ENCODE measurements around the gene KCND3. TPM values are rescaled to one million over a fixed set of nuclear protein-coding genes. Genes with fewer than 3 reads are reported as not detected.

The KCND3 gene
- total RNA-seq, 2 experiments from 2014 or later: not detected

- Mint-ChIP-seq H3K9me3 (no peaks in the 10 kb centered on the region), H3K4me3 (no peak overlapping the region), H3K27ac (no peak overlapping the region), H3K27me3 (peaks cover 48% of the 10 kb centered on the region), H3K4me1 (no peaks in the 10 kb centered on the region), H3K36me3 (no peaks in the 10 kb centered on the region)
- DNase-seq: no peak
Observed at GRCh38 chr1:111976842-111977241, 12.6 kb downstream of the KCND3 start.

GRCh38 chr1:111976332-111976731 is 13.1 kb downstream of the KCND3 start:
- Mint-ChIP-seq H3K36me3 (no peaks in the 10 kb centered on the region), H3K27me3 (peaks cover 53% of the 10 kb centered on the region), H3K27ac (no peak overlapping the region), H3K4me3 (no peak overlapping the region), H3K9me3 (no peaks in the 10 kb centered on the region), H3K4me1 (no peaks in the 10 kb centered on the region)
- no peak for DNase-seq

- no peaks in the 10 kb centered on the region for H3K4me1 Mint-ChIP-seq
- DNase-seq: no peak
- H3K9me3 Mint-ChIP-seq: no peaks in the 10 kb centered on the region
- H3K27me3 Mint-ChIP-seq: peaks cover 69% of the 10 kb centered on the region
- H3K36me3 Mint-ChIP-seq: no peaks in the 10 kb centered on the region
- H3K27ac Mint-ChIP-seq: no peak overlapping the region
- no peak overlapping the region for H3K4me3 Mint-ChIP-seq
Observed at GRCh38 chr1:111973150-111973790, 16.2 kb downstream of the KCND3 start.

GRCh38 chr1:111971396-111971795 is 18.1 kb downstream of the KCND3 start:
- DNase-seq: no peak
- Mint-ChIP-seq H3K27ac (no peak overlapping the region), H3K27me3 (peaks cover 61% of the 10 kb centered on the region), H3K4me1 (no peaks in the 10 kb centered on the region), H3K9me3 (no peaks in the 10 kb centered on the region), H3K4me3 (no peak overlapping the region), H3K36me3 (no peaks in the 10 kb centered on the region)

- no peak overlapping the region for H3K27ac Mint-ChIP-seq
- no peaks in the 10 kb centered on the region for H3K4me1 Mint-ChIP-seq
- no peak for DNase-seq
- no peaks in the 10 kb centered on the region for H3K9me3 Mint-ChIP-seq
- no peak overlapping the region for H3K4me3 Mint-ChIP-seq
- no peaks in the 10 kb centered on the region for H3K36me3 Mint-ChIP-seq
- H3K27me3 Mint-ChIP-seq: peaks cover 46% of the 10 kb centered on the region
Observed at GRCh38 chr1:111968511-111968910, 21.0 kb downstream of the KCND3 start.

GRCh38 chr1:111967886-111968285 is 21.6 kb downstream of the KCND3 start:
- peaks cover 43% of the 10 kb centered on the region for H3K27me3 Mint-ChIP-seq

GRCh38 chr1:111967067-111967690 is 22.3 kb downstream of the KCND3 start:
- Mint-ChIP-seq H3K4me1 (no peaks in the 10 kb centered on the region), H3K27ac (no peak overlapping the region), H3K36me3 (no peaks in the 10 kb centered on the region), H3K4me3 (no peak overlapping the region), H3K9me3 (no peaks in the 10 kb centered on the region), H3K27me3 (peaks cover 37% of the 10 kb centered on the region)
- DNase-seq: no peak

More at GRCh38 chr1:111967886-111968285, 21.6 kb downstream of the KCND3 start:
- no peak for DNase-seq
- no peaks in the 10 kb centered on the region for H3K36me3 Mint-ChIP-seq
- no peaks in the 10 kb centered on the region for H3K4me1 Mint-ChIP-seq
- no peak overlapping the region for H3K4me3 Mint-ChIP-seq
- no peaks in the 10 kb centered on the region for H3K9me3 Mint-ChIP-seq
- H3K27ac Mint-ChIP-seq: no peak overlapping the region

GRCh38 chr1:111965781-111966443 is 23.6 kb downstream of the KCND3 start:
- H3K4me1 Mint-ChIP-seq: no peaks in the 10 kb centered on the region
- no peaks in the 10 kb centered on the region for H3K36me3 Mint-ChIP-seq
- H3K9me3 Mint-ChIP-seq: no peaks in the 10 kb centered on the region
- no peak overlapping the region for H3K4me3 Mint-ChIP-seq
- peaks cover 35% of the 10 kb centered on the region for H3K27me3 Mint-ChIP-seq
- H3K27ac Mint-ChIP-seq: no peak overlapping the region
- DNase-seq: no peak

GRCh38 chr1:111963985-111964738 is 25.3 kb downstream of the KCND3 start:
- Mint-ChIP-seq H3K27ac (no peak overlapping the region), H3K4me1 (no peaks in the 10 kb centered on the region), H3K27me3 (peaks cover 28% of the 10 kb centered on the region), H3K36me3 (no peaks in the 10 kb centered on the region), H3K4me3 (no peak overlapping the region), H3K9me3 (no peaks in the 10 kb centered on the region)
- no peak for DNase-seq

- Mint-ChIP-seq H3K27me3 (peaks cover 27% of the 10 kb centered on the region), H3K4me1 (no peaks in the 10 kb centered on the region), H3K36me3 (no peaks in the 10 kb centered on the region), H3K27ac (no peak overlapping the region), H3K4me3 (no peak overlapping the region), H3K9me3 (no peaks in the 10 kb centered on the region)
- no peak for DNase-seq
Observed at GRCh38 chr1:111961773-111962565, 27.5 kb downstream of the KCND3 start.

- Mint-ChIP-seq H3K4me1 (no peaks in the 10 kb centered on the region), H3K27me3 (peaks cover 24% of the 10 kb centered on the region), H3K36me3 (no peaks in the 10 kb centered on the region), H3K27ac (no peak overlapping the region), H3K9me3 (no peaks in the 10 kb centered on the region), H3K4me3 (no peak overlapping the region)
- DNase-seq: no peak
Observed at GRCh38 chr1:111961016-111961415, 28.5 kb downstream of the KCND3 start.

GRCh38 chr1:111959436-111959835 is 30.0 kb downstream of the KCND3 start:
- Mint-ChIP-seq H3K27ac (no peak overlapping the region), H3K9me3 (no peaks in the 10 kb centered on the region), H3K4me1 (no peaks in the 10 kb centered on the region), H3K4me3 (no peak overlapping the region), H3K27me3 (peaks cover 27% of the 10 kb centered on the region), H3K36me3 (no peaks in the 10 kb centered on the region)
- no peak for DNase-seq

GRCh38 chr1:111958851-111959250 is 30.6 kb downstream of the KCND3 start:
- H3K36me3 Mint-ChIP-seq: no peaks in the 10 kb centered on the region
- no peak overlapping the region for H3K4me3 Mint-ChIP-seq
- H3K27ac Mint-ChIP-seq: no peak overlapping the region
- H3K9me3 Mint-ChIP-seq: no peaks in the 10 kb centered on the region
- peaks cover 21% of the 10 kb centered on the region for H3K27me3 Mint-ChIP-seq
- H3K4me1 Mint-ChIP-seq: no peaks in the 10 kb centered on the region
- DNase-seq: no peak

GRCh38 chr1:111958075-111958474 is 31.4 kb downstream of the KCND3 start:
- H3K27ac Mint-ChIP-seq: no peak overlapping the region
- no peak for DNase-seq
- no peaks in the 10 kb centered on the region for H3K4me1 Mint-ChIP-seq
- H3K4me3 Mint-ChIP-seq: no peak overlapping the region
- H3K36me3 Mint-ChIP-seq: no peaks in the 10 kb centered on the region
- peaks cover 16% of the 10 kb centered on the region for H3K27me3 Mint-ChIP-seq
- H3K9me3 Mint-ChIP-seq: no peaks in the 10 kb centered on the region
